Measurements from ENCODE around the gene NSG1. TPM values are rescaled to one million over a fixed set of nuclear protein-coding genes. Genes with fewer than 3 reads are reported as not detected.

The NSG1 gene
- total and polyA plus RNA-seq, 8 donors: 1.2 to 13.6 (median 4.1) TPM; not detected in 1

- Histone ChIP-seq H3K27ac (no peak overlapping the region), H3K36me3 (no peaks in the 10 kb centered on the region), H3K9me3 (no peaks in the 10 kb centered on the region), H3K4me1 (peaks cover 6 to 18% (median 9%) of the 10 kb centered on the region in 4 donors), H3K4me3 (no peak overlapping the region), H3K27me3 (peaks cover 0 to 98% (median 29%) of the 10 kb centered on the region in 3 donors)
- 76 to 89% (median 86%) methylated on average over 12 to 13 of the region's 13 CpGs for WGBS, 5 donors
- intact Hi-C loops (cut with DNase I; ENCODE audit: low total_unique reads): no loop called here
- TF ChIP-seq POLR2AphosphoS5 (IDR thresholded peaks at IDR 0.05) (no peak), CTCF (IDR thresholded peaks at IDR 0.05) (no peak)
- DNase-seq: no peak
Measured at GRCh38 chr4:4392501-4393183, 5.7 kb downstream of the NSG1 start.

- H3K4me3 ChIP-seq: no peak overlapping the region
- H3K27me3 ChIP-seq: peaks cover 0 to 88% (median 11%) of the 10 kb centered on the region in 3 donors
- intact Hi-C loops (cut with DNase I; ENCODE audit: low total_unique reads): no loop called here
- DNase-seq: no peak
- no peaks in the 10 kb centered on the region for H3K36me3 ChIP-seq
- TF ChIP-seq CTCF (IDR thresholded peaks at IDR 0.05) (no peak), EP300 (IDR thresholded peaks at IDR 0.05) (no peak), POLR2A (IDR thresholded peaks at IDR 0.05) (no peak), POLR2AphosphoS5 (IDR thresholded peaks at IDR 0.05) (no peak)
- 52 to 70% (median 62%) methylated on average over 9 of the region's 9 CpGs for WGBS, 5 donors
- H3K27ac ChIP-seq: no peak overlapping the region
- H3K9me3 ChIP-seq: peaks cover 0 to 3% (median under 1%) of the 10 kb centered on the region in 4 donors
- H3K4me1 ChIP-seq: peaks cover 0 to 8% (median 0%) of the 10 kb centered on the region in 4 donors
Measured at GRCh38 chr4:4394644-4395043, 7.7 kb downstream of the NSG1 start.

- peaks cover 0 to 81% (median 11%) of the 10 kb centered on the region in 3 donors for H3K27me3 ChIP-seq
- TF ChIP-seq EP300 (IDR thresholded peaks at IDR 0.05) (no peak), CTCF (IDR thresholded peaks at IDR 0.05) (no peak), POLR2A (IDR thresholded peaks at IDR 0.05) (no peak), POLR2AphosphoS5 (IDR thresholded peaks at IDR 0.05) (no peak)
- no peak overlapping the region for H3K4me3 ChIP-seq
- 57 to 81% (median 65%) methylated on average over 9 of the region's 9 CpGs for WGBS, 5 donors
- H3K4me1 ChIP-seq: peaks cover 0 to 8% (median 0%) of the 10 kb centered on the region in 4 donors
- intact Hi-C loops (cut with DNase I; ENCODE audit: low total_unique reads): no loop called here
- peaks cover 0 to 10% (median 5%) of the 10 kb centered on the region in 4 donors for H3K9me3 ChIP-seq
- no peak for DNase-seq
- no peak overlapping the region for H3K27ac ChIP-seq
- no peaks in the 10 kb centered on the region for H3K36me3 ChIP-seq
Measured at GRCh38 chr4:4395371-4395770, 8.5 kb downstream of the NSG1 start.

- Histone ChIP-seq H3K36me3 (no peaks in the 10 kb centered on the region), H3K9me3 (peaks cover 0 to 12% (median 6%) of the 10 kb centered on the region in 4 donors), H3K27me3 (peaks cover 0 to 74% (median 11%) of the 10 kb centered on the region in 3 donors), H3K4me3 (no peak overlapping the region), H3K27ac (peak overlapping the region in 2 of 5 donors; percentile 38 to 42), H3K4me1 (peaks cover 0 to 8% (median 0%) of the 10 kb centered on the region in 4 donors)
- intact Hi-C loops (cut with DNase I; ENCODE audit: low total_unique reads): no loop called here
- peak in 1 of 2 donors; percentile 66 for DNase-seq
- WGBS, 5 donors: 33 to 51% (median 44%) methylated on average over 26 of the region's 26 CpGs
- TF ChIP-seq CTCF (IDR thresholded peaks at IDR 0.05) (no peak), POLR2AphosphoS5 (IDR thresholded peaks at IDR 0.05) (no peak)
Measured at GRCh38 chr4:4395849-4396627, 9.1 kb downstream of the NSG1 start.
